A549 (cell line): ENCODE measurements around the gene ACTR1A. TPM values are rescaled to one million over a fixed set of nuclear protein-coding genes. Genes with fewer than 3 reads are reported as not detected.

ENCODE experiments used
- ATAC-seq, 2 experiments: fragments of 200-7000 bp in 1 of 2; fragments of >200 bp in 1 of 2; cut with Nextera tagmentation in 1 of 2; cut with Tn5 transposase in 1 of 2; 3 replicates each; pipeline versions ENCODE4 v1.8.0 to v1.9.1; 2018 to 2020; ENCODE audit warnings: mild to moderate bottlenecking in 1 of 2, moderate library complexity in 1 of 2
- CTCF ChIA-PET: fragments of 300-600 bp; sonication (Branson Sonifier 250); formaldehyde crosslinking; extraction: SDS; loops from one replicate; lab custom pipeline; 2021; ENCODE audit warnings: antibody characterized with exemption, inconsistent platforms; lab: Yijun Ruan, JAX
- POLR2A ChIA-PET: fragments of 350-600 bp; formaldehyde crosslinking; extraction: SDS; loops from one replicate; lab custom pipeline; 2021; ENCODE audit warnings: antibody characterized with exemption, inconsistent platforms; lab: Yijun Ruan, JAX
- DNase-seq, 2 experiments: peaks; one replicate each; pipeline versions ENCODE4 v3.0.0 to v3.0.0-alpha.2; 2011 to 2016; ENCODE audit warnings: low read depth in 1 of 2, low spot score in 1 of 2
- FAIRE-seq: peaks from 2 replicates; lab custom pipeline; 2011; peaks lifted over from hg19 to GRCh38; lab: Jason Lieb, UNC
- H3K27ac ChIP-seq, 2 experiments: fragments of >200 bp; sonication (Bioruptor Twin); formaldehyde crosslinking; 3 replicates each; pipeline ENCODE4 v1.5.1; 2016 to 2017
- H3K4me1 ChIP-seq: fragments of >200 bp; sonication (Bioruptor Twin); formaldehyde crosslinking; 3 replicates; pipeline ENCODE4 v1.6.1; 2016
- H3K4me2 ChIP-seq: fragments of >200 bp; sonication (Bioruptor Twin); formaldehyde crosslinking; 3 replicates; pipeline ENCODE4 v1.6.1; 2016
- H3K4me3 ChIP-seq: fragments of >200 bp; sonication (Bioruptor Twin); formaldehyde crosslinking; 3 replicates; pipeline ENCODE4 v1.5.1; 2016
- H3K9me3 ChIP-seq: fragments of >200 bp; sonication (Bioruptor Twin); formaldehyde crosslinking; 3 replicates; pipeline ENCODE4 v1.6.1; 2016
- ATOH8 ChIP-seq: fragments of 250-450 bp; sonication (Bioruptor Pico); IDR thresholded peaks from 2 replicates; pipeline ENCODE4 v1.5.0; 2020; ENCODE audit warnings: low read depth, mild to moderate bottlenecking, moderate library complexity
- BHLHE40 ChIP-seq: IDR thresholded peaks from 2 replicates; pipeline ENCODE4 v1.6.1; 2012; ENCODE audit warnings: low read depth, low read length, inconsistent platforms
- E2F6 ChIP-seq: IDR thresholded peaks from 2 replicates; pipeline ENCODE4 v1.6.1; 2012; ENCODE audit warnings: low read depth, borderline replicate concordance
- ELK1 ChIP-seq: fragments of 150-350 bp; IDR thresholded peaks from 2 replicates; pipeline ENCODE4 v1.6.1; 2014; ENCODE audit warnings: low read depth, mild to moderate bottlenecking, low read length
- FOSL2 ChIP-seq, 2 experiments: fragments of 450-650 bp in 1 of 2; fragments of >200 bp in 1 of 2; sonication (Bioruptor Twin) in 1 of 2; formaldehyde crosslinking; IDR thresholded peaks; 2 replicates each; pipeline versions ENCODE4 v1.5.0 to v1.6.1; 2016 to 2020; ENCODE audit warnings: mild to moderate bottlenecking in 1 of 2, moderate library complexity in 1 of 2
- FOXS1 ChIP-seq: fragments of 250-450 bp; sonication (Bioruptor Pico); IDR thresholded peaks from 2 replicates; pipeline ENCODE4 v1.5.0; 2020; ENCODE audit warnings: mild to moderate bottlenecking, moderate library complexity
- HEYL ChIP-seq: fragments of 250-450 bp; sonication (Bioruptor Pico); IDR thresholded peaks from 2 replicates; pipeline ENCODE4 v1.8.0; 2021; ENCODE audit warnings: mild to moderate bottlenecking, moderate library complexity
- HOXB13 ChIP-seq: fragments of 250-450 bp; sonication (Bioruptor Pico); IDR thresholded peaks from 2 replicates; pipeline ENCODE4 v1.5.0; 2020; ENCODE audit warnings: low read depth, mild to moderate bottlenecking, moderate library complexity
- JUNB ChIP-seq: fragments of >200 bp; sonication (Bioruptor Twin); formaldehyde crosslinking; IDR thresholded peaks from 2 replicates; pipeline ENCODE4 v1.6.1; 2016
- KDM1A ChIP-seq: fragments of 200-600 bp; sonication (generic); IDR thresholded peaks from 2 replicates; pipeline ENCODE4 v1.6.1; 2016; ENCODE audit warnings: low read depth, mild to moderate bottlenecking
- KDM5A ChIP-seq: fragments of 200-600 bp; sonication (generic); IDR thresholded peaks from 2 replicates; pipeline ENCODE4 v1.6.1; 2016; ENCODE audit warnings: antibody characterized with exemption, mild to moderate bottlenecking
- MAZ ChIP-seq: fragments of 150-350 bp; IDR thresholded peaks from 2 replicates; pipeline ENCODE4 v1.6.1; 2014; ENCODE audit warnings: antibody characterized with exemption, low read depth, low read length, borderline replicate concordance
- NFE2L2 ChIP-seq: fragments of 150-350 bp; conservative IDR thresholded peaks from 2 replicates; pipeline ENCODE4 v1.6.1; 2014; ENCODE audit warnings: low read length
- PBX3 ChIP-seq: IDR thresholded peaks from 2 replicates; pipeline ENCODE4 v1.6.1; 2012
- PHF8 ChIP-seq: fragments of 200-600 bp; sonication (generic); IDR thresholded peaks from 2 replicates; pipeline ENCODE4 v1.6.1; 2016; ENCODE audit warnings: low read depth, mild to moderate bottlenecking, antibody characterized with exemption, moderate library complexity, borderline replicate concordance
- POLR2AphosphoS2 ChIP-seq: conservative IDR thresholded peaks from 2 replicates; pipeline ENCODE4 v1.6.1; 2012; ENCODE audit warnings: low read length, improper control_type of control experiment, inconsistent platforms
- RFX5 ChIP-seq: fragments of 450-650 bp; IDR thresholded peaks from 2 replicates; pipeline ENCODE4 v1.7.1; 2014; ENCODE audit warnings: antibody characterized with exemption, mild to moderate bottlenecking, moderate library complexity
- SMC3 ChIP-seq: fragments of >200 bp; sonication (Bioruptor Twin); formaldehyde crosslinking; IDR thresholded peaks from 3 replicates; pipeline ENCODE4 v1.6.1; 2018; ENCODE audit warnings: inconsistent platforms
- TFCP2L1 ChIP-seq: fragments of 250-450 bp; sonication (Bioruptor Pico); IDR thresholded peaks from 2 replicates; pipeline ENCODE4 v1.5.0; 2021; ENCODE audit warnings: mild to moderate bottlenecking
- USF2 ChIP-seq: fragments of 450-650 bp; IDR thresholded peaks from 2 replicates; pipeline ENCODE4 v1.6.1; 2014; ENCODE audit warnings: antibody characterized with exemption
- ZC3H11A ChIP-seq: fragments of 450-650 bp; IDR thresholded peaks from 2 replicates; pipeline ENCODE4 v1.6.1; 2014; ENCODE audit warnings: antibody characterized with exemption, mild to moderate bottlenecking
- ZNF302 ChIP-seq: fragments of 250-450 bp; sonication (Bioruptor Pico); IDR thresholded peaks from 2 replicates; pipeline ENCODE4 v1.9.0; 2021; ENCODE audit warnings: inconsistent platforms, mild to moderate bottlenecking, moderate library complexity
- WGBS: methylation state at CpG from one replicate; pipeline ENCODE4 v1.1.6; 2017; ENCODE audit errors: missing lambda C conversion rate; 5-methylcytosine and 5-hydroxymethylcytosine counted together
- polyA plus RNA-seq, 4 experiments: library from polyadenylated mRNA; depleted of rRNA in 3 of 4; stranded (reverse); fragments of >200 nt; fragmentation: RNase III in 1 of 4; extraction: RNeasy Plus Mini Kit Qiagen cat#74134 plus additional on column Dnase treatment in 1 of 4; gene quantifications; 2 replicates in 3 of 4; 3 replicates in 1 of 4; pipeline ENCODE4 v1.2.3, GENCODE V29; 2011 to 2017

The ACTR1A gene
- polyA plus RNA-seq, 2 of the 4 experiments (the other 2 are of a cell fraction), result 85.8 to 114 TPM

GRCh38 chr10:102511583-102512274 lies 9.2 kb upstream of the ACTR1A start:
- Histone ChIP-seq H3K4me1 (0 out of 3 replicates have a peak, but pooled peaks cover 3% of the 10 kb centered on the region), H3K4me3 (no peak overlapping the region), H3K4me2 (no peak overlapping the region), H3K9me3 (no peaks in the 10 kb centered on the region)
- POLR2A ChIA-PET, result no interaction called here
- CTCF ChIA-PET, result interaction anchor here (1.1 to 6.5 kb wide), 3 partner anchors 61 to 133 kb away, joined by 3 to 51 read pairs (median 3); partner anchors contain the start of gene TRIM8
- 91% methylated on average over 6 of the region's 6 CpGs for WGBS
- no peak for FAIRE-seq
- TF ChIP-seq POLR2AphosphoS2 (no peak), NFE2L2 (no peak), KDM1A (no peak)
- TF ChIP-seq, all 56 proteins: peak for 0
- no peak for ATAC-seq
- no peak for DNase-seq
- H3K27ac ChIP-seq, result no peak overlapping the region

- TF ChIP-seq PHF8 (no peak), BHLHE40 (no peak), JUNB (no peak), TFCP2L1 (CRISPR knock-in tag) (no peak), KDM5A (no peak), FOXS1 (CRISPR knock-in tag) (no peak), SMC3 (no peak), ZC3H11A (no peak), HOXB13 (CRISPR knock-in tag) (no peak), E2F6 (no peak), USF2 (no peak), FOSL2 (IDR thresholded peaks at IDR 0.05) (no peak), FOSL2 (CRISPR knock-in tag; IDR thresholded peaks at IDR 0.05) (no peak), ZNF302 (no peak), PBX3 (no peak), HEYL (CRISPR knock-in tag) (no peak), RFX5 (no peak)
- TF ChIP-seq, all 56 proteins: peak for 0
- Histone ChIP-seq H3K4me1 (peaks cover 8% of the 10 kb centered on the region; the same call in 2 of the 3 replicates), H3K27ac (no peak overlapping the region), H3K4me2 (no peak overlapping the region), H3K9me3 (no peaks in the 10 kb centered on the region), H3K4me3 (no peak overlapping the region)
- DNase-seq (no peak), ATAC-seq (no peak), FAIRE-seq (no peak)
- ChIA-PET CTCF (interaction anchor here (0.8 to 6.5 kb wide), 5 partner anchors 9 to 87 kb away, joined by 3 to 51 read pairs (median 4); no protein-coding TSS in a partner anchor), POLR2A (no interaction called here)
- WGBS, result 69% methylated on average over 2 of the region's 2 CpGs
Measured at GRCh38 chr10:102509387-102509786, 6.9 kb upstream of the ACTR1A start.

- no peak for ATAC-seq
- TF ChIP-seq E2F6 (no peak), HEYL (CRISPR knock-in tag) (no peak), MAZ (no peak), ZNF302 (no peak), SMC3 (no peak), ELK1 (no peak), ATOH8 (CRISPR knock-in tag) (no peak)
- Histone ChIP-seq H3K4me3 (no peak overlapping the region), H3K27ac (no peak overlapping the region), H3K4me1 (peaks cover 8% of the 10 kb centered on the region; the same call in 2 of the 3 replicates), H3K4me2 (no peak overlapping the region), H3K9me3 (no peaks in the 10 kb centered on the region)
- ChIA-PET POLR2A (no interaction called here), CTCF (interaction anchor here (0.7 to 6.5 kb wide), 6 partner anchors 10 to 136 kb away, joined by 3 to 51 read pairs (median 4); partner anchors contain the start of gene TRIM8)
- no peak for DNase-seq
- WGBS, result 95% methylated on average over 1 of the region's 1 CpG
- FAIRE-seq, result no peak
Measured at GRCh38 chr10:102508506-102508905, 6.0 kb upstream of the ACTR1A start.
